HepG2 (cell line): ENCODE results near the gene CRYGS. TPM values are rescaled to one million over a fixed set of nuclear protein-coding genes. Genes with fewer than 3 reads are reported as not detected.
A peak's percentile ranks its signal among the peaks of the same experiment; 100 is the strongest.

Source experiments
- ARNT ChIP-seq: fragments of 450-650 bp; IDR thresholded peaks from 2 replicates; pipeline ENCODE4 v1.6.1; 2017
- CENPT ChIP-seq: sonication (generic); formaldehyde crosslinking; IDR thresholded peaks from 2 replicates; pipeline ENCODE4 v1.8.0; 2022; ENCODE audit warnings: low read depth, mild to moderate bottlenecking, moderate library complexity, missing genetic modification reagents
- ISL2 ChIP-seq: sonication (generic); formaldehyde crosslinking; IDR thresholded peaks from 2 replicates; pipeline ENCODE4 v1.5.0; 2020; ENCODE audit warnings: missing genetic modification reagents
- PAF1 ChIP-seq: IDR thresholded peaks from 2 replicates; pipeline ENCODE4 v1.6.1; 2016; ENCODE audit warnings: missing genetic modification reagents, missing compliant biosample characterization
- POGZ ChIP-seq: sonication (generic); formaldehyde crosslinking; IDR thresholded peaks from 2 replicates; pipeline ENCODE4 v1.4.0; 2020; ENCODE audit warnings: mild to moderate bottlenecking, missing genetic modification reagents
- PRPF4 ChIP-seq: fragments of 200-400 bp; formaldehyde crosslinking; IDR thresholded peaks from 2 replicates; pipeline ENCODE4 v1.6.1; 2016; ENCODE audit warnings: low read length, low read depth; ENCODE audit not compliant: poor library complexity, severe bottlenecking
- RORA ChIP-seq: sonication (generic); formaldehyde crosslinking; IDR thresholded peaks from 2 replicates; pipeline ENCODE4 v1.5.0; 2020; ENCODE audit warnings: mild to moderate bottlenecking, missing genetic modification reagents, moderate library complexity
- SMC3 ChIP-seq: IDR thresholded peaks from 2 replicates; pipeline ENCODE4 v1.6.1; 2011; ENCODE audit warnings: low read length, improper control_type of control experiment
- SOX13 ChIP-seq, 3 experiments: fragments of 450-650 bp in 1 of 3; sonication (generic) in 1 of 3; formaldehyde crosslinking in 1 of 3; IDR thresholded peaks in 2 of 3; conservative IDR thresholded peaks in 1 of 3; 2 replicates each; pipeline versions ENCODE4 v1.5.0 to v1.6.1; 2016 to 2020; ENCODE audit warnings: antibody characterized with exemption in 1 of 3, mild to moderate bottlenecking in 1 of 3, missing compliant biosample characterization in 1 of 3, missing genetic modification reagents in 1 of 3, moderate library complexity in 1 of 3
- SOX5 ChIP-seq: IDR thresholded peaks from 2 replicates; pipeline ENCODE4 v1.6.1; 2016; ENCODE audit warnings: borderline replicate concordance
- SPEN ChIP-seq: sonication (generic); formaldehyde crosslinking; IDR thresholded peaks from 2 replicates; pipeline ENCODE4 v1.5.1; 2020; ENCODE audit warnings: low read depth, mild to moderate bottlenecking, missing genetic modification reagents
- ZFY ChIP-seq: sonication (generic); formaldehyde crosslinking; IDR thresholded peaks from 2 replicates; pipeline ENCODE4 v1.4.0; 2020; ENCODE audit warnings: missing genetic modification reagents
- ZNF207 ChIP-seq: fragments of 450-650 bp; IDR thresholded peaks from 2 replicates; pipeline ENCODE4 v1.6.1; 2016; ENCODE audit warnings: antibody characterized with exemption, borderline replicate concordance
- ZNF224 ChIP-seq: sonication (generic); formaldehyde crosslinking; IDR thresholded peaks from 2 replicates; pipeline ENCODE4 v1.5.0; 2020; ENCODE audit warnings: mild to moderate bottlenecking, missing genetic modification reagents
- ZNF230 ChIP-seq: sonication (generic); formaldehyde crosslinking; IDR thresholded peaks from 2 replicates; pipeline ENCODE4 v1.4.0; 2020; ENCODE audit warnings: mild to moderate bottlenecking, missing genetic modification reagents
- ZNF644 ChIP-seq: IDR thresholded peaks from 2 replicates; pipeline ENCODE4 v1.6.1; 2016; ENCODE audit warnings: low read depth
- polyA plus RNA-seq, 8 experiments: library from polyadenylated mRNA; depleted of rRNA in 3 of 8; stranded (reverse) in 7 of 8; unstranded in 1 of 8; fragments of >200 nt; fragmentation: Illumina TruSeq in 4 of 8; extraction: Trizol in 4 of 8; gene quantifications; 2 replicates each; pipeline versions ENCODE4 v1.2.1 to v1.2.3, GENCODE V29; 2011 to 2016; ENCODE audit warnings: low read depth in 4 of 8, missing spikeins in 1 of 8, mixed read lengths in 1 of 8; ENCODE audit not compliant: insufficient read depth in 1 of 8
- total RNA-seq, 5 experiments: library from RNA; depleted of rRNA; stranded (reverse); fragments of >200 nt; fragmentation: Illumina TruSeq; extraction: Trizol; gene quantifications; 2 replicates each; pipeline ENCODE4 v1.2.3, GENCODE V29; 2016; ENCODE audit warnings: low read depth in 1 of 5
- TF ChIP-seq, protein P1 (sequence below): sonication (generic); formaldehyde crosslinking; IDR thresholded peaks from 2 replicates; pipeline ENCODE4 v1.4.0; 2020; ENCODE audit warnings: missing genetic modification reagents, mild to moderate bottlenecking, borderline replicate concordance
- TF ChIP-seq, protein P2 (sequence below): sonication (generic); formaldehyde crosslinking; IDR thresholded peaks from 2 replicates; pipeline ENCODE4 v1.4.0; 2020; ENCODE audit warnings: low read depth, mild to moderate bottlenecking, missing genetic modification reagents
- TF ChIP-seq, protein P3 (sequence below): sonication (generic); formaldehyde crosslinking; IDR thresholded peaks from 2 replicates; pipeline ENCODE4 v1.4.0; 2020; ENCODE audit warnings: missing genetic modification reagents
- TF ChIP-seq, protein P4 (sequence below): IDR thresholded peaks from 2 replicates; pipeline ENCODE4 v1.6.1; 2016; ENCODE audit warnings: mild to moderate bottlenecking
- TF ChIP-seq, protein P5 (sequence below): sonication (generic); formaldehyde crosslinking; IDR thresholded peaks from 2 replicates; pipeline ENCODE4 v1.9.0; 2022; ENCODE audit warnings: low read depth, missing genetic modification reagents

The CRYGS gene
- total and polyA plus RNA-seq, 2 of the 13 experiments (the other 11 are each of a cell fraction or from before 2014, with no cell fraction given): 2.1 to 6.7 TPM

DNA sequence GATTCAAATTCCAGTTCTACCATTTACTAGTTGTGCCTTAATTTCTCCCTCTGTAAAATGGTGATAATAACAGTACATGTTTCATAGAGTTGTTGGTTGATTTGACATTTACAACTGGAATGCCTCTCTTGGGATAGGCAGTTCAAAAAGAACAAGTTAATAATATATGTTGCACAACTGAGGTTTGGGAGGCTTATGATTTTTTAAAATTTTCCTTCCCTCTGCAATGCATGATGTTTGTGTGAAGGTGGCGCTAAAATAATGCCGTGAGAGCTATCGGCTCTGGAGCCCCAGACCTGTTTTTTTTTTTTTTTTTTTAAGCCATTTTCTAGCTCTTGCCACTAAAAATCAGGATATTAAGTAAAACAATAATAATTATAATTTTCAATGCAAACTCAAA, 44.9 kb upstream of the CRYGS start (continued):
- TF ChIP-seq ZNF644 (CRISPR knock-in tag) (no peak), POGZ (CRISPR knock-in tag) (no peak), PRPF4 (no peak), ZNF230 (CRISPR knock-in tag) (peak; percentile 90; the same call in 1 of the 2 replicates), RORA (no peak), ARNT (no peak), SOX13 (IDR thresholded peaks at IDR 0.05) (no peak), SOX13 (CRISPR knock-in tag; conservative IDR thresholded peaks at IDR 0.05 in 1 of 2, IDR thresholded peaks at IDR 0.05 in 1 of 2) (no peak), ZFY (CRISPR knock-in tag) (no peak), ZNF224 (CRISPR knock-in tag) (no peak), ZNF207 (no peak), CENPT (CRISPR knock-in tag) (no peak), SMC3 (peak; percentile 85), SOX5 (CRISPR knock-in tag) (no peak), ISL2 (CRISPR knock-in tag) (no peak), PAF1 (CRISPR knock-in tag) (no peak), SPEN (no peak)
- TF ChIP-seq, protein P1, sequence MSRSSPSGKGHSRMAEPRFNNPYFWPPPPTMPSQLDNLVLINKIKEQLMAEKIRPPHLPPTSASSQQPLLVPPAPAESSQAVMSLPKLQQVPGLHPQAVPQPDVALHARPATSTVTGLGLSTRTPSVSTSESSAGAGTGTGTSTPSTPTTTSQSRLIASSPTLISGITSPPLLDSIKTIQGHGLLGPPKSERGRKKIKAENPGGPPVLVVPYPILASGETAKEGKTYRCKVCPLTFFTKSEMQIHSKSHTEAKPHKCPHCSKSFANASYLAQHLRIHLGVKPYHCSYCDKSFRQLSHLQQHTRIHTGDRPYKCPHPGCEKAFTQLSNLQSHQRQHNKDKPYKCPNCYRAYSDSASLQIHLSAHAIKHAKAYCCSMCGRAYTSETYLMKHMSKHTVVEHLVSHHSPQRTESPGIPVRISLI: peak; percentile 80; the same call in 1 of the 2 replicates
- TF ChIP-seq, protein P2, sequence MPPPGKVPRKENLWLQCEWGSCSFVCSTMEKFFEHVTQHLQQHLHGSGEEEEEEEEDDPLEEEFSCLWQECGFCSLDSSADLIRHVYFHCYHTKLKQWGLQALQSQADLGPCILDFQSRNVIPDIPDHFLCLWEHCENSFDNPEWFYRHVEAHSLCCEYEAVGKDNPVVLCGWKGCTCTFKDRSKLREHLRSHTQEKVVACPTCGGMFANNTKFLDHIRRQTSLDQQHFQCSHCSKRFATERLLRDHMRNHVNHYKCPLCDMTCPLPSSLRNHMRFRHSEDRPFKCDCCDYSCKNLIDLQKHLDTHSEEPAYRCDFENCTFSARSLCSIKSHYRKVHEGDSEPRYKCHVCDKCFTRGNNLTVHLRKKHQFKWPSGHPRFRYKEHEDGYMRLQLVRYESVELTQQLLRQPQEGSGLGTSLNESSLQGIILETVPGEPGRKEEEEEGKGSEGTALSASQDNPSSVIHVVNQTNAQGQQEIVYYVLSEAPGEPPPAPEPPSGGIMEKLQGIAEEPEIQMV (CRISPR knock-in tag): no peak
- TF ChIP-seq, protein P3, sequence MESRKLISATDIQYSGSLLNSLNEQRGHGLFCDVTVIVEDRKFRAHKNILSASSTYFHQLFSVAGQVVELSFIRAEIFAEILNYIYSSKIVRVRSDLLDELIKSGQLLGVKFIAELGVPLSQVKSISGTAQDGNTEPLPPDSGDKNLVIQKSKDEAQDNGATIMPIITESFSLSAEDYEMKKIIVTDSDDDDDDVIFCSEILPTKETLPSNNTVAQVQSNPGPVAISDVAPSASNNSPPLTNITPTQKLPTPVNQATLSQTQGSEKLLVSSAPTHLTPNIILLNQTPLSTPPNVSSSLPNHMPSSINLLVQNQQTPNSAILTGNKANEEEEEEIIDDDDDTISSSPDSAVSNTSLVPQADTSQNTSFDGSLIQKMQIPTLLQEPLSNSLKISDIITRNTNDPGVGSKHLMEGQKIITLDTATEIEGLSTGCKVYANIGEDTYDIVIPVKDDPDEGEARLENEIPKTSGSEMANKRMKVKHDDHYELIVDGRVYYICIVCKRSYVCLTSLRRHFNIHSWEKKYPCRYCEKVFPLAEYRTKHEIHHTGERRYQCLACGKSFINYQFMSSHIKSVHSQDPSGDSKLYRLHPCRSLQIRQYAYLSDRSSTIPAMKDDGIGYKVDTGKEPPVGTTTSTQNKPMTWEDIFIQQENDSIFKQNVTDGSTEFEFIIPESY (CRISPR knock-in tag): no peak
- TF ChIP-seq, protein P4, sequence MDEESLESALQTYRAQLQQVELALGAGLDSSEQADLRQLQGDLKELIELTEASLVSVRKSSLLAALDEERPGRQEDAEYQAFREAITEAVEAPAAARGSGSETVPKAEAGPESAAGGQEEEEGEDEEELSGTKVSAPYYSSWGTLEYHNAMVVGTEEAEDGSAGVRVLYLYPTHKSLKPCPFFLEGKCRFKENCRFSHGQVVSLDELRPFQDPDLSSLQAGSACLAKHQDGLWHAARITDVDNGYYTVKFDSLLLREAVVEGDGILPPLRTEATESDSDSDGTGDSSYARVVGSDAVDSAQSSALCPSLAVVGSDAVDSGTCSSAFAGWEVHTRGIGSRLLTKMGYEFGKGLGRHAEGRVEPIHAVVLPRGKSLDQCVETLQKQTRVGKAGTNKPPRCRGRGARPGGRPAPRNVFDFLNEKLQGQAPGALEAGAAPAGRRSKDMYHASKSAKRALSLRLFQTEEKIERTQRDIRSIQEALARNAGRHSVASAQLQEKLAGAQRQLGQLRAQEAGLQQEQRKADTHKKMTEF: no peak; the same call in 1 of the 2 replicates
- TF ChIP-seq, protein P5, sequence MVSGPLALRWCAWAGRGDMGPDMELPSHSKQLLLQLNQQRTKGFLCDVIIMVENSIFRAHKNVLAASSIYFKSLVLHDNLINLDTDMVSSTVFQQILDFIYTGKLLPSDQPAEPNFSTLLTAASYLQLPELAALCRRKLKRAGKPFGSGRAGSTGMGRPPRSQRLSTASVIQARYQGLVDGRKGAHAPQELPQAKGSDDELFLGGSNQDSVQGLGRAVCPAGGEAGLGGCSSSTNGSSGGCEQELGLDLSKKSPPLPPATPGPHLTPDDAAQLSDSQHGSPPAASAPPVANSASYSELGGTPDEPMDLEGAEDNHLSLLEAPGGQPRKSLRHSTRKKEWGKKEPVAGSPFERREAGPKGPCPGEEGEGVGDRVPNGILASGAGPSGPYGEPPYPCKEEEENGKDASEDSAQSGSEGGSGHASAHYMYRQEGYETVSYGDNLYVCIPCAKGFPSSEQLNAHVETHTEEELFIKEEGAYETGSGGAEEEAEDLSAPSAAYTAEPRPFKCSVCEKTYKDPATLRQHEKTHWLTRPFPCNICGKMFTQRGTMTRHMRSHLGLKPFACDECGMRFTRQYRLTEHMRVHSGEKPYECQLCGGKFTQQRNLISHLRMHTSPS (CRISPR knock-in tag): no peak
